Mesenchymal stem cell (in vitro differentiated cells and primary cell): Measurements from ENCODE around the gene HMGCS1.
A peak's percentile ranks its signal among the peaks of the same experiment; 100 is the strongest.

ENCODE experiments used
- DNase-seq: peaks from one replicate; pipeline ENCODE4 v3.0.0-alpha.2; 2013
- H2AFZ ChIP-seq: one replicate; pipeline ENCODE4 v1.6.1; 2013; ENCODE audit warnings: low read depth, mild to moderate bottlenecking, control low read depth, inconsistent platforms, low read length, moderate library complexity
- H2AK5ac ChIP-seq: 2 replicates; pipeline ENCODE4 v1.6.1; 2013; ENCODE audit warnings: low read length, moderate library complexity, mild to moderate bottlenecking, inconsistent platforms; ENCODE audit not compliant: severe bottlenecking
- H2BK120ac ChIP-seq: one replicate; pipeline ENCODE4 v1.6.1; 2013; ENCODE audit warnings: low read depth, mild to moderate bottlenecking, inconsistent platforms, low read length, moderate library complexity
- H2BK12ac ChIP-seq, 2 experiments: one replicate each; pipeline ENCODE4 v1.6.1; 2013; ENCODE audit warnings: inconsistent platforms in 2 of 2, low read length in 2 of 2, mild to moderate bottlenecking in 2 of 2, moderate library complexity in 2 of 2, control low read depth in 1 of 2
- H2BK15ac ChIP-seq: one replicate; pipeline ENCODE4 v1.6.1; 2013; ENCODE audit warnings: mild to moderate bottlenecking, low read depth, inconsistent platforms; ENCODE audit not compliant: poor library complexity, severe bottlenecking
- H2BK5ac ChIP-seq: 2 replicates; pipeline ENCODE4 v1.6.1; 2013; ENCODE audit warnings: low read depth, mild to moderate bottlenecking, low read length, control low read depth, inconsistent platforms; ENCODE audit not compliant: poor library complexity, severe bottlenecking
- H3K14ac ChIP-seq, 2 experiments: one replicate each; pipeline ENCODE4 v1.6.1; 2013; ENCODE audit warnings: inconsistent platforms in 2 of 2, low read length in 2 of 2, control low read depth in 1 of 2, mild to moderate bottlenecking in 1 of 2, moderate library complexity in 1 of 2
- H3K18ac ChIP-seq, 2 experiments: one replicate each; pipeline ENCODE4 v1.6.1; 2013; ENCODE audit warnings: inconsistent platforms in 2 of 2, low read length in 2 of 2, control low read depth in 1 of 2, low read depth in 1 of 2, mild to moderate bottlenecking in 1 of 2
- H3K23ac ChIP-seq, 2 experiments: one replicate each; pipeline ENCODE4 v1.6.1; 2013; ENCODE audit warnings: inconsistent platforms in 2 of 2, low read length in 2 of 2, mild to moderate bottlenecking in 2 of 2, moderate library complexity in 2 of 2, control low read depth in 1 of 2
- H3K27ac ChIP-seq: 2 replicates; pipeline ENCODE4 v1.5.1; 2013; ENCODE audit warnings: mild to moderate bottlenecking, moderate library complexity, low read length, control low read depth, inconsistent platforms; ENCODE audit not compliant: poor library complexity, severe bottlenecking
- H3K27me3 ChIP-seq, 2 experiments: 2 replicates each; pipeline versions ENCODE4 v1.6.1 to v1.7.0; 2013; ENCODE audit warnings: low read length in 2 of 2, mild to moderate bottlenecking in 2 of 2, moderate library complexity in 2 of 2, control low read depth in 1 of 2, inconsistent platforms in 1 of 2; ENCODE audit not compliant: control insufficient read depth in 1 of 2, insufficient read depth in 1 of 2
- H3K36me3 ChIP-seq, 2 experiments: 2 replicates each; pipeline versions ENCODE4 v1.6.1 to v1.7.0; 2013; ENCODE audit warnings: low read length in 2 of 2, control low read depth in 1 of 2, inconsistent platforms in 1 of 2, low read depth in 1 of 2, mild to moderate bottlenecking in 1 of 2; ENCODE audit not compliant: insufficient read depth in 2 of 2, control insufficient read depth in 1 of 2
- H3K4ac ChIP-seq, 2 experiments: one replicate each; pipeline ENCODE4 v1.6.1; 2013; ENCODE audit warnings: inconsistent platforms in 2 of 2, low read length in 2 of 2, mild to moderate bottlenecking in 2 of 2, moderate library complexity in 2 of 2, control low read depth in 1 of 2, low read depth in 1 of 2
- H3K4me1 ChIP-seq: 2 replicates; pipeline ENCODE4 v1.6.1; 2013; ENCODE audit warnings: low read depth, low read length, control low read depth; ENCODE audit not compliant: control insufficient read depth, insufficient read depth
- H3K4me2 ChIP-seq: 2 replicates; pipeline ENCODE4 v1.6.1; 2013; ENCODE audit warnings: low read length, mild to moderate bottlenecking, inconsistent platforms; ENCODE audit not compliant: poor library complexity, severe bottlenecking
- H3K4me3 ChIP-seq, 2 experiments: 2 replicates each; pipeline versions ENCODE4 v1.5.1 to v1.7.0; 2013; ENCODE audit warnings: low read length in 2 of 2, mild to moderate bottlenecking in 2 of 2, control low read depth in 1 of 2, low read depth in 1 of 2; ENCODE audit not compliant: insufficient read depth in 1 of 2
- H3K79me1 ChIP-seq: replicated peaks from 2 replicates; pipeline ENCODE4 v1.6.1; 2013; ENCODE audit warnings: mild to moderate bottlenecking, control low read depth, low read length, inconsistent platforms; ENCODE audit not compliant: poor library complexity, severe bottlenecking
- H3K9ac ChIP-seq: 2 replicates; pipeline ENCODE4 v1.7.0; 2013; ENCODE audit warnings: mild to moderate bottlenecking, low read length, moderate library complexity
- H3K9me3 ChIP-seq: 2 replicates; pipeline ENCODE4 v1.7.0; 2013; ENCODE audit warnings: mild to moderate bottlenecking, low read length; ENCODE audit not compliant: control insufficient read depth
- H4K8ac ChIP-seq: one replicate; pipeline ENCODE4 v1.6.1; 2013; ENCODE audit warnings: inconsistent platforms, mild to moderate bottlenecking, low read length, moderate library complexity
- H4K91ac ChIP-seq: one replicate; pipeline ENCODE4 v1.6.1; 2013; ENCODE audit warnings: mild to moderate bottlenecking, low read length, inconsistent platforms
- WGBS: methylation state at CpG from one replicate; pipeline ENCODE4 v1.1.7; 2013; ENCODE audit warnings: mixed read lengths; 5-methylcytosine and 5-hydroxymethylcytosine counted together

The HMGCS1 gene

DNA sequence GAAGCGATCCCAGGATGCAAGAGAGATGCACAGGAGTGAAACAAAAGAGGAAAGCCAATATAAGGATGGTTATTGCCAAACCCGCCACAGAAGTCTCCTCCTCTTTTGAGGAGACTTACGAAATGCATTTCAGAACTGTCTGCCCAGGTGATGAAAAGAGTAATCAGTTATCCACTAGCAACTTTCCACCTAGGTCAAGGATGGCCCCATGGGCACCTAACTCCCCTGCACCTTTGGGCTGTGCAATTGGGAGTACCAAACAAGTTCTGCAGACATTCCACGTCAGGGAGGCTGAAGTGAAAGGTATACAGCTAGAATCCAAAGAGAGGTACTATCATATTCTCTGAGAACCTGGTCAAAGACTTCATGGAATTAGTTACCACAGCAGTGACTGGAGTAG is 25.7 kb downstream of the HMGCS1 start:
- no peaks in the 10 kb centered on the region for H3K4me1 ChIP-seq
- H3K27ac ChIP-seq, result no peak overlapping the region
- H3K18ac ChIP-seq, result no peak overlapping the region
- no peak overlapping the region for H3K23ac ChIP-seq
- no peaks in the 10 kb centered on the region for H3K27me3 ChIP-seq
- H3K4me2 ChIP-seq, result no peak overlapping the region
- no peak overlapping the region for H3K14ac ChIP-seq
- H3K4ac ChIP-seq, result no peak overlapping the region
- no peak overlapping the region for H2BK15ac ChIP-seq
- no peaks in the 10 kb centered on the region for H3K9me3 ChIP-seq
- no peak for DNase-seq
- WGBS, result 96% methylated on average over 4 of the region's 4 CpGs
- no peak overlapping the region for H2BK5ac ChIP-seq
- no peak overlapping the region for H2AK5ac ChIP-seq
- peaks cover 8 to 65% of the 10 kb centered on the region in 2 experiments for H3K36me3 ChIP-seq
- no peak overlapping the region for H3K4me3 ChIP-seq
- H4K8ac ChIP-seq, result no peak overlapping the region
- no peak overlapping the region for H3K9ac ChIP-seq
- peaks cover 4% of the 10 kb centered on the region for H3K79me1 ChIP-seq
- H2BK12ac ChIP-seq, result no peak overlapping the region
- H4K91ac ChIP-seq, result no peak overlapping the region
- no peak overlapping the region for H2AFZ ChIP-seq
- no peak overlapping the region for H2BK120ac ChIP-seq

DNA sequence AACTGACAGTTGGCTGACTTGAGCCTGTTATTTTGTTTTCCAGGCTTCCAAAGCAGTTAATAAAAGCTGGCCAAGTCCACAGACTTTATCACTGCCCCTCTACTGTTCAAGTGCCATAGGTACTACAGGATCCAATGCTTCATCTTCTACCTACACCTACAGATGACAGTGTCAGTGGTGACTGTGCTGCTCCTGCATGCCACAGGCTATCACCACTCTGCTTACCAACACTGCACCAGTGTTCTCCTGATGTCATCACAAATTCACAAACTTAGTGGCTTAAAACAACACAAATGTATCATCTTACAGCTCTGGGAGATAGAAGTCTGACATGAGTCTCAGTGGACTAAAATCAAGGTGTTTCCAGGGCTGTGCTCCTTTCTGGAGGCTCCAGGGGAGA is 26.6 kb downstream of the HMGCS1 start:
- Histone ChIP-seq H3K27me3 (no peaks in the 10 kb centered on the region), H3K27ac (no peak overlapping the region), H2BK5ac (no peak overlapping the region), H3K18ac (no peak overlapping the region), H3K9me3 (no peaks in the 10 kb centered on the region), H3K79me1 (peaks cover 2% of the 10 kb centered on the region), H4K91ac (no peak overlapping the region), H2AFZ (no peak overlapping the region), H3K4me3 (no peak overlapping the region), H3K4me2 (no peak overlapping the region), H2BK15ac (no peak overlapping the region), H3K4ac (no peak overlapping the region), H3K23ac (peak overlapping the region in 1 of 2 experiments; percentile 75), H3K9ac (no peak overlapping the region), H2AK5ac (no peak overlapping the region), H2BK12ac (no peak overlapping the region), H3K14ac (no peak overlapping the region), H3K4me1 (no peaks in the 10 kb centered on the region), H4K8ac (no peak overlapping the region), H2BK120ac (no peak overlapping the region), H3K36me3 (peaks cover 8 to 58% of the 10 kb centered on the region in 2 experiments)
- no peak for DNase-seq

DNA sequence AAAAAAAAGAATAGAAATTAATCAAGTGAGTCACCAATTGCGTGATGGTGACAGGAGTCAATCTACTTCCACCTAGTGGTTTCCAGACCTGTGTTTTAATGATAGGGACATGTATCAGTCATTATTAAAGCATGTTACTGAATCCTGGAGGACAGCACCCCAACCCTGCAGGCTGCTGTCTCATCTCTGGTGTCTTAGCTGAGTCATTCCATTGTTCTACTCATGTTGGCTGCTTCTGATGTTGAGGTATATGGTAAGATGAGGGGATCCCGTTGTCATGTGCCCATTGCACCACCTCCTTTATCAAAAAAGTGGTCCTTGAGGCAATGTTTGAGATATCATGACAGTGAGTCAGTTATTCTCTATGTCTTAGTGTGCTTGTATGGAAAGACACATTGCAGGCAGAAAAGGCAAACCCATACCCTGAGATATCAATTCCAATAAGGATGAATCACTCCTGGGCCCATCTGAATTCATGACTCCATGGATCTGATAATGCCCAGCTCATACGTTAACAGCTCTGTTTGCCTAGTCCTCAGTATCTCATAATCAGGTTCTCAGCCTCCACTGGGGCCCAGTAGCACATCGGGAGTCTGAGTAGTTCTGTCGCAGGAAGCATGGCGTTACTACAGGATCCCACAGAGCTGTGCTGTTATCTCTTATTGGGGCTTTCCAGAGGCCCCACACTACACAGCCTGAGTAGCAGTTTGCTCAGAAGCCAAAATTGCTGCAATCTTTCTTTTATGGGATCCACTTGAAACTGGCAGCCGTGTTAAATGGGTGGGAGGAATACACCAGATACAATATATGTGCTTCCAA is 31.2 kb downstream of the HMGCS1 start:
- Histone ChIP-seq H2BK120ac (no peak overlapping the region), H3K4me1 (no peaks in the 10 kb centered on the region), H3K9ac (no peak overlapping the region), H2BK5ac (no peak overlapping the region), H2AFZ (no peak overlapping the region), H3K27me3 (peaks cover 0 to 6% of the 10 kb centered on the region in 2 experiments), H3K18ac (no peak overlapping the region), H4K91ac (no peak overlapping the region), H3K4ac (no peak overlapping the region), H4K8ac (no peak overlapping the region), H3K36me3 (peaks cover 3 to 12% of the 10 kb centered on the region in 2 experiments), H2AK5ac (no peak overlapping the region), H3K14ac (no peak overlapping the region), H3K79me1 (no peaks in the 10 kb centered on the region), H3K9me3 (no peaks in the 10 kb centered on the region), H3K4me2 (no peak overlapping the region), H3K27ac (no peak overlapping the region), H2BK12ac (no peak overlapping the region), H2BK15ac (no peak overlapping the region), H3K23ac (no peak overlapping the region), H3K4me3 (no peak overlapping the region)
- DNase-seq, result peak; percentile 18
- WGBS, result 59% methylated on average over 5 of the region's 7 CpGs

DNA sequence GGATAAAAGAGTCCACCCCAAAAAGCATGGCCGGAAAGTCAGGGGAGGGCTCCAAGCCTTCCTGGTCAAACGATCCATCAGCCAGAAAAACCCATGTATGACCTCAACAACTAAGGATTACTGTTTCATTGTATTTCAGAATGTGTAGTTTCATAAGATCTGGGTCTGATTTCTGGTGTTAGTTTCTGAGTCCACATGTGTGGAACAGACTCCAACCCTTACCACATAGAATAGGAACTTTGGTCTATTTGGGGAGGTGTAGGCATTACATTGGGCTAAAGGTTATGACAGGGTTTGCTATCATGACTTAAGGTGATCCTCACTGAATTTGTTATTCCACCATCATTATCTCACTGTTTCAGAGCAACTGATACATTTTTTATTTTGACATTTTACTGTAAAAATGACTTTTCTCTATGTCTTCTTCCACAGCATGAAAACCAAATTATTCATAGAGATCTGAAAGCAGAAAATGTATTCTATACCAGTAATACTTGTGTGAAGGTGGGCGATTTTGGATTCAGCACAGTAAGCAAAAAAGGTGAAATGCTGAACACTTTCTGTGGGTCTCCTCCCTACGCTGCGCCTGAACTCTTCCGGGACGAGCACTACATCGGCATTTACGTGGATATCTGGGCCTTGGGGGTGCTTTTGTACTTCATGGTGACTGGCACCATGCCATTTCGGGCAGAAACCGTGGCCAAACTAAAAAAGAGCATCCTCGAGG is 33.5 kb downstream of the HMGCS1 start:
- Histone ChIP-seq H3K4me1 (no peaks in the 10 kb centered on the region), H3K79me1 (no peaks in the 10 kb centered on the region), H3K4ac (no peak overlapping the region), H2BK5ac (no peak overlapping the region), H3K27me3 (peaks cover 0 to 19% of the 10 kb centered on the region in 2 experiments), H3K14ac (no peak overlapping the region), H3K18ac (no peak overlapping the region), H2BK12ac (no peak overlapping the region), H2BK120ac (no peak overlapping the region), H2AK5ac (no peak overlapping the region), H2AFZ (no peak overlapping the region), H3K4me2 (no peak overlapping the region), H3K27ac (no peak overlapping the region), H3K4me3 (no peak overlapping the region), H4K91ac (no peak overlapping the region), H3K9ac (no peak overlapping the region), H2BK15ac (no peak overlapping the region), H3K36me3 (no peaks in the 10 kb centered on the region), H3K23ac (no peak overlapping the region), H3K9me3 (no peaks in the 10 kb centered on the region), H4K8ac (no peak overlapping the region)
- 91% methylated on average over 10 of the region's 12 CpGs for WGBS
- no peak for DNase-seq
